ENCODE results near the gene MBNL1.

- TF ChIP-seq, protein P1, sequence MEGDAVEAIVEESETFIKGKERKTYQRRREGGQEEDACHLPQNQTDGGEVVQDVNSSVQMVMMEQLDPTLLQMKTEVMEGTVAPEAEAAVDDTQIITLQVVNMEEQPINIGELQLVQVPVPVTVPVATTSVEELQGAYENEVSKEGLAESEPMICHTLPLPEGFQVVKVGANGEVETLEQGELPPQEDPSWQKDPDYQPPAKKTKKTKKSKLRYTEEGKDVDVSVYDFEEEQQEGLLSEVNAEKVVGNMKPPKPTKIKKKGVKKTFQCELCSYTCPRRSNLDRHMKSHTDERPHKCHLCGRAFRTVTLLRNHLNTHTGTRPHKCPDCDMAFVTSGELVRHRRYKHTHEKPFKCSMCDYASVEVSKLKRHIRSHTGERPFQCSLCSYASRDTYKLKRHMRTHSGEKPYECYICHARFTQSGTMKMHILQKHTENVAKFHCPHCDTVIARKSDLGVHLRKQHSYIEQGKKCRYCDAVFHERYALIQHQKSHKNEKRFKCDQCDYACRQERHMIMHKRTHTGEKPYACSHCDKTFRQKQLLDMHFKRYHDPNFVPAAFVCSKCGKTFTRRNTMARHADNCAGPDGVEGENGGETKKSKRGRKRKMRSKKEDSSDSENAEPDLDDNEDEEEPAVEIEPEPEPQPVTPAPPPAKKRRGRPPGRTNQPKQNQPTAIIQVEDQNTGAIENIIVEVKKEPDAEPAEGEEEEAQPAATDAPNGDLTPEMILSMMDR (IDR thresholded peaks at IDR 0.05 in 2 of 3, conservative IDR thresholded peaks at IDR 0.05 in 1 of 3; ENCODE audit: borderline replicate concordance in 1 of 3, insufficient read depth in 1 of 3, low read depth in 2 of 3, low read length in 2 of 3), result no peak
- no peak for TF ChIP-seq POLR2A (IDR thresholded peaks at IDR 0.05; ENCODE audit: borderline replicate concordance, extremely low read depth, insufficient read depth, insufficient read length)
These were observed 190.4 kb downstream of the MBNL1 start for GRCh38 chr3:152459118-152459515.
